Left renal cortex interstitium (tissue), 4 donors: ENCODE measurements around the gene DCN. TPM values are rescaled to one million over a fixed set of nuclear protein-coding genes. Genes with fewer than 3 reads are reported as not detected.

Experiments used
- DNase-seq, 4 donors: peaks; one replicate each; pipeline ENCODE4 v3.0.0-alpha.2; 2013; ENCODE audit warnings: low read depth in 4 of 4, low spot score in 2 of 4, missing footprints in 1 of 4
- polyA plus RNA-seq, 4 donors: library from polyadenylated mRNA; unstranded; fragments of 120-200 nt; gene quantifications; one replicate each; pipeline ENCODE4 v1.2.1, GENCODE V29; 2013; ENCODE audit not compliant: insufficient read length in 4 of 4

DCN gene
- polyA plus RNA-seq, 4 donors, result 416 to 791 (median 526) TPM

- no peak for DNase-seq
These were observed 42.3 kb downstream of the DCN start for GRCh38 chr12:91140026-91140931.

- no peak for DNase-seq
These were observed 43.3 kb downstream of the DCN start for GRCh38 chr12:91139286-91139685.

GRCh38 chr12:91138337-91138920 is 44.2 kb downstream of the DCN start:
- DNase-seq, result no peak

GRCh38 chr12:91133871-91134270 is 48.7 kb downstream of the DCN start:
- DNase-seq, result no peak

GRCh38 chr12:91129662-91130362 is 52.8 kb downstream of the DCN start:
- no peak for DNase-seq

- DNase-seq, result no peak
These were observed 54.9 kb downstream of the DCN start for GRCh38 chr12:91127751-91128150.

GRCh38 chr12:91127306-91127705 is 55.3 kb downstream of the DCN start:
- DNase-seq, result no peak

- no peak for DNase-seq
These were observed 56.1 kb downstream of the DCN start for GRCh38 chr12:91126516-91126915.

- DNase-seq, result no peak
These were observed 59.2 kb downstream of the DCN start for GRCh38 chr12:91123236-91123916.

GRCh38 chr12:91120781-91121180 is 61.8 kb downstream of the DCN start:
- no peak for DNase-seq

- no peak for DNase-seq
These were observed 63.5 kb downstream of the DCN start for GRCh38 chr12:91119089-91119488.

GRCh38 chr12:91113621-91114020 is 69.0 kb downstream of the DCN start:
- DNase-seq, result no peak

GRCh38 chr12:91111366-91112325 is 71.0 kb downstream of the DCN start, which contains the start of gene LUM:
LUM (minus strand) TSS chr12:91111494; CDS start chr12:91108979, 2,515 bp downstream.
- DNase-seq, result no peak

GRCh38 chr12:91110311-91110924 is 72.2 kb downstream of the DCN start:
- DNase-seq, result no peak

GRCh38 chr12:91109581-91110310 is 72.9 kb downstream of the DCN start:
- no peak for DNase-seq

- no peak for DNase-seq
These were observed 73.5 kb downstream of the DCN start for GRCh38 chr12:91109148-91109564.

GRCh38 chr12:91108196-91108755 is 74.3 kb downstream of the DCN start:
- no peak for DNase-seq

- DNase-seq, result no peak
These were observed 76.3 kb downstream of the DCN start for GRCh38 chr12:91106283-91106682.
